Measurements from ENCODE around the gene ENHO. TPM values are rescaled to one million over a fixed set of nuclear protein-coding genes. Genes with fewer than 3 reads are reported as not detected.
"Not testable (repeated sequence)": the region's sequence is repeated elsewhere in the genome, so short reads cannot be mapped to it uniquely, and the experiment has no call there.

ENHO gene
- total RNA-seq, 4 donors from 2014 or later = 0.91 to 7.6 (median 2.6) TPM; not detected in 1

DNA sequence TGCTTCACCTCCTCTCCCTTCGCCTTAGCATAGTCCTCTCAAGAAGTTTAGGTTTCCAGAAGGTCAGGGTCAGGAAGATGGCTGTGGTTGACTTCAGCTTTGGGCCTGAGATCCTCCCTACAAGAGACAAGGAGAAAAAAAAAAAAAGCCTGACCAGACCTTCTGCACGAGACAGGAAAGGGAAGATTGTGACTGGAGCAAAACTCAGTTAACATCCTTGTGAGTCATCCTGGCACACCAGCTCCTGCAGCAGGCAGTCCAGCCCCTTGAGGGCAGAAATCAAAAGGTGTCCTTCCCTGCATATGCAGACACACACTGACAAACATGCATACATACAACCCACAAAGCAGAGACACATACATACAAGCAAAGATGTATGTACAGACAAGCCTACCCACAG is 18.0 kb upstream of the ENHO start:
- H3K4me3 ChIP-seq (ENCODE audit: low read depth, poor library complexity, severe bottlenecking) = no peak overlapping the region
- intact Hi-C loops (cut with DNase I; ENCODE audit: low total_unique reads) = no loop called here
- no peak for TF ChIP-seq POLR2A (IDR thresholded peaks at IDR 0.05)
- TF ChIP-seq CTCF (IDR thresholded peaks at IDR 0.05) = no peak
- 57 to 59% methylated on average over 2 of the region's 2 CpGs for WGBS, 2 donors
- DNase-seq (ENCODE audit: low spot score in 2 of 2) = no peak

DNA sequence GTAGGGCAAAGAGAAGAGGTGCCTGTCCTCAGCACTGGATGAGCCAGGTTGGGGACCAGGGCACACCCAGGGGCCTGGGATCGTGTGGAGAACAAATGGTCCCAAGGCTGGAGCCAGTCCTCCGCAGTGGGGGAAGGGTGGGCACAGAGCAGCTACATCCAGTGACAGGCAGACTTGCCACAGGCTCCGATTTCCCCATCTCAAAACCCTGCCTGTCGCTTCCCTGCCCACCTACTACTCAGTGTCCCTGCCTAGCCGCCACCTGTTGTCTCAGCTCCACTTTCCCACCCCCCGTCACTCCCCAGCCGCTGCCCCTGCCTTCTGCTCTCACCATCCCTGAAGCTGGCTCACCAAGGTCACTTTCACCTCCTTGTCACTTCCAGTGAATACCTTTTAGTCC is 13.9 kb upstream of the ENHO start:
- 63 to 77% methylated on average over 7 of the region's 7 CpGs for WGBS, 2 donors
- no peak for TF ChIP-seq POLR2A (IDR thresholded peaks at IDR 0.05)
- TF ChIP-seq CTCF (IDR thresholded peaks at IDR 0.05) = no peak
- DNase-seq (ENCODE audit: low spot score in 2 of 2) = peak in 1 of 2 donors; percentile 78
- intact Hi-C loops (cut with DNase I; ENCODE audit: low total_unique reads) = no loop called here
- H3K4me3 ChIP-seq (ENCODE audit: low read depth, poor library complexity, severe bottlenecking) = no peak overlapping the region

GRCh38 chr9:34532041-34532440 is 9.3 kb upstream of the ENHO start:
- WGBS, 2 donors = 98 to 100% methylated on average over 4 to 8 of the region's 8 CpGs
- intact Hi-C loops (cut with DNase I; ENCODE audit: low total_unique reads); DNase-seq (ENCODE audit: low spot score in 2 of 2); H3K4me3 ChIP-seq (ENCODE audit: low read depth, poor library complexity, severe bottlenecking): not testable (repeated sequence)

DNA sequence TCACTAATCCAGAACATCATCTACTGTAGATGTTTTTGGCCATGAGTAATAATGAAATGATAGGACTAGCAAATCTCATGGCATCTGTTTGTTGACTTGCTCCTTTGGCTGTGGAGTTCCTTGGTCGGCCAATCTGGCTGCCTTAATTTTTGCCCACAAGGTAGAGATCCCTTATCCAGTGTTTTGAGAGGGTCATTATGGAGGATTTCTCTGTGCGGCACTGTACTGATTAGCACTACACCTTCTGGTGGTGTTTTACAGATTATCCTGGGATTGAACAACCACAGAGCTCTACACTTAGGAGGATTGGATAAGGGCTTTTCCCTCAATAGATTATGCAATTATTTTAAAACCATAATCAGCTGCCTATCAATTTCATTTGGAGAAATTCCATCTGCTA is 3.2 kb upstream of the ENHO start:
- DNase-seq (ENCODE audit: low spot score in 2 of 2) = no peak
- intact Hi-C loops (cut with DNase I; ENCODE audit: low total_unique reads) = no loop called here
- H3K4me3 ChIP-seq (ENCODE audit: low read depth, poor library complexity, severe bottlenecking) = no peak overlapping the region
- 83 to 94% methylated on average over 2 of the region's 2 CpGs for WGBS, 2 donors
- TF ChIP-seq POLR2A (IDR thresholded peaks at IDR 0.05) (no peak), CTCF (IDR thresholded peaks at IDR 0.05) (no peak)

DNA sequence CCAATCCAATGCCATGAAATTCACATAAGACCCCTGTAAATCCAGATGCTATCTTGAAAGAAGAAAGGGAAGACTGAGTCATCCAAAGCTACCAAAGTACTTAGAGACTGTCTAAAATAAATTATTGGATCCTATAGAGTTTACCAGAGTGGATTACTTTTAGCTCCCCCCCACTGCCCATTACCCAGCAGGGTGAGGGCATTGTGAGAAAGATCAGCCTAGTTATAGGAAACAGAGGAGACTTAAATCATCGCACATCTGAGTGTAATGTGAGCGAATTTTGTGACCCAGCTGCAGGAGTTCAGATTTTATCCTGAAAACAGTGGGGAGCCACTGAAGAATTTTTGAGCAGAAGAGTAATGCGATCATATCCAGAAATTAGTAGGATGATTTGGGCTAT is 1.6 kb upstream of the ENHO start:
- intact Hi-C loops (cut with DNase I; ENCODE audit: low total_unique reads) = no loop called here
- no peak for DNase-seq (ENCODE audit: low spot score in 2 of 2)
- H3K4me3 ChIP-seq (ENCODE audit: low read depth, poor library complexity, severe bottlenecking) = no peak overlapping the region
- TF ChIP-seq CTCF (IDR thresholded peaks at IDR 0.05) (no peak), POLR2A (IDR thresholded peaks at IDR 0.05) (no peak)
- 77 to 87% methylated on average over 3 of the region's 3 CpGs for WGBS, 2 donors

- peak overlapping the region; percentile 30 for H3K4me3 ChIP-seq (ENCODE audit: low read depth, poor library complexity, severe bottlenecking)
- intact Hi-C loops (cut with DNase I; ENCODE audit: low total_unique reads) = no loop called here
- WGBS, 2 donors = 13 to 28% methylated on average over 11 to 25 of the region's 31 CpGs
- TF ChIP-seq CTCF (IDR thresholded peaks at IDR 0.05) (no peak), POLR2A (IDR thresholded peaks at IDR 0.05) (no peak)
- no peak for DNase-seq (ENCODE audit: low spot score in 2 of 2)
Observed at GRCh38 chr9:34522091-34522887, 501 bp downstream of the ENHO start.

Data from lower leg skin (tissue), 4 donors.